RWPE2 (cell line): ENCODE measurements around the gene LIPE.

Experiments used
- ATAC-seq: fragments of 200-7000 bp; cut with Tn5 transposase; 3 replicates; pipeline ENCODE4 v1.9.1; 2021; ENCODE audit warnings: low read depth
- DNase-seq: peaks from one replicate; pipeline ENCODE4 v3.0.0-alpha.2; 2020; ENCODE audit warnings: low spot score
- H3K27ac ChIP-seq: fragments of 450-650 bp; 2 replicates; pipeline ENCODE4 v1.5.1; 2017; ENCODE audit warnings: mild to moderate bottlenecking; ENCODE audit not compliant: poor library complexity, severe bottlenecking
- H3K27me3 ChIP-seq: fragments of 250-450 bp; sonication (Bioruptor Pico); 2 replicates; pipeline ENCODE4 v1.5.1; 2021; ENCODE audit warnings: mild to moderate bottlenecking, moderate library complexity; ENCODE audit not compliant: insufficient read depth, poor library complexity, severe bottlenecking
- H3K36me3 ChIP-seq: fragments of 250-450 bp; sonication (Bioruptor Pico); 2 replicates; pipeline ENCODE4 v1.5.1; 2020; ENCODE audit warnings: low read depth, mild to moderate bottlenecking, moderate library complexity
- H3K4me1 ChIP-seq: fragments of 250-450 bp; sonication (Bioruptor Pico); 2 replicates; pipeline ENCODE4 v1.5.1; 2021; ENCODE audit warnings: mild to moderate bottlenecking, moderate library complexity; ENCODE audit not compliant: insufficient read depth, poor library complexity, severe bottlenecking
- H3K4me3 ChIP-seq: fragments of 250-450 bp; sonication (Bioruptor Pico); 2 replicates; pipeline ENCODE4 v1.5.1; 2021; ENCODE audit warnings: mild to moderate bottlenecking, moderate library complexity; ENCODE audit not compliant: severe bottlenecking
- H3K9me3 ChIP-seq: fragments of 250-450 bp; sonication (Bioruptor Pico); 2 replicates; pipeline ENCODE4 v1.5.1; 2021; ENCODE audit warnings: mild to moderate bottlenecking, moderate library complexity; ENCODE audit not compliant: severe bottlenecking
- CTCF ChIP-seq: fragments of 450-650 bp; IDR thresholded peaks from one replicate; pipeline ENCODE4 v1.5.1; 2017; ENCODE audit warnings: mild to moderate bottlenecking, moderate library complexity; ENCODE audit not compliant: poor library complexity, severe bottlenecking

LIPE gene

GRCh38 chr19:42360787-42361544 lies 66.2 kb downstream of the LIPE start:
- no peak for TF ChIP-seq CTCF
- DNase-seq (no peak), ATAC-seq (no peak)
- H3K27ac ChIP-seq: no peak overlapping the region
- H3K4me3 ChIP-seq: no peak overlapping the region
- no peaks in the 10 kb centered on the region for H3K9me3 ChIP-seq
- H3K36me3 ChIP-seq: no peaks in the 10 kb centered on the region; the same call in 1 of the 2 replicates
- H3K4me1 ChIP-seq: no peaks in the 10 kb centered on the region
- H3K27me3 ChIP-seq: no peaks in the 10 kb centered on the region

GRCh38 chr19:42357290-42357689 lies 69.9 kb downstream of the LIPE start:
- Histone ChIP-seq H3K4me3 (no peak overlapping the region), H3K27ac (no peak overlapping the region), H3K9me3 (no peaks in the 10 kb centered on the region), H3K36me3 (no peaks in the 10 kb centered on the region), H3K27me3 (no peaks in the 10 kb centered on the region), H3K4me1 (no peaks in the 10 kb centered on the region)
- DNase-seq (no peak), ATAC-seq (no peak)
- no peak for TF ChIP-seq CTCF

GRCh38 chr19:42356686-42357085 lies 70.5 kb downstream of the LIPE start:
- DNase-seq: peak; percentile 63
- no peaks in the 10 kb centered on the region for H3K27me3 ChIP-seq
- TF ChIP-seq CTCF: no peak
- no peak overlapping the region for H3K4me3 ChIP-seq
- ATAC-seq: no peak
- H3K27ac ChIP-seq: no peak overlapping the region
- no peaks in the 10 kb centered on the region for H3K9me3 ChIP-seq
- H3K4me1 ChIP-seq: no peaks in the 10 kb centered on the region
- no peaks in the 10 kb centered on the region for H3K36me3 ChIP-seq

GRCh38 chr19:42355896-42356295 lies 71.3 kb downstream of the LIPE start:
- Histone ChIP-seq H3K27ac (no peak overlapping the region), H3K4me1 (no peaks in the 10 kb centered on the region), H3K9me3 (no peaks in the 10 kb centered on the region), H3K4me3 (no peak overlapping the region), H3K36me3 (no peaks in the 10 kb centered on the region), H3K27me3 (no peaks in the 10 kb centered on the region)
- no peak for ATAC-seq
- no peak for TF ChIP-seq CTCF
- no peak for DNase-seq

- H3K36me3 ChIP-seq: no peaks in the 10 kb centered on the region
- DNase-seq: no peak
- no peak for TF ChIP-seq CTCF
- no peaks in the 10 kb centered on the region for H3K4me1 ChIP-seq
- H3K4me3 ChIP-seq: no peak overlapping the region
- no peaks in the 10 kb centered on the region for H3K9me3 ChIP-seq
- H3K27ac ChIP-seq: no peak overlapping the region
- no peak for ATAC-seq
- no peaks in the 10 kb centered on the region for H3K27me3 ChIP-seq
These were observed 73.7 kb downstream of the LIPE start for GRCh38 chr19:42353341-42354015.
